ENCODE results near the gene TBC1D8.

Gene TBC1D8

GRCh38 chr2:101133492-101134100, 17.6 kb downstream of the TBC1D8 start:
- DNase-seq, result no peak

GRCh38 chr2:101132202-101132601, 19.0 kb downstream of the TBC1D8 start:
- no peak for DNase-seq

- no peak for DNase-seq
Observed at GRCh38 chr2:101130081-101130480, 21.1 kb downstream of the TBC1D8 start.

- no peak for DNase-seq
Observed at GRCh38 chr2:101127319-101128056, 23.7 kb downstream of the TBC1D8 start.

DNA sequence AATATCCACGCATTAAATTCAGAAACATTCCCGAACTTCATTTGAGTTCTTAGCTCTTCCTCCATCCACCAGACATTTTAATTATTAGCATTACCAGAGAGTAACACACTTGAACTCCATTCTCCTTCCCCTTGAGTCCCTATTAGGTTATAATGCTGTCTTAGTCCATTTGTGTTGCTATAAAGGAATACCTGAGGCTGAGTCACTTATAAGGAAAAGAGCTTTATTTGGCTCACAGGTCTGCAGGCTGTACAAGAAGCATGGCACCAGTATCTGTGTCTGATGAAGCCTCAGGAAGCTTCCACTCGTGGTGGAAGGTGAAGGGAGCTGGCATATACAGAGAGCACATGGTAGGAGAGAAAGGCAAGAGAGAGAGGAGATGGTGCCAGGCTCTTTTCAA, 25.4 kb downstream of the TBC1D8 start:
- DNase-seq, result no peak

DNA sequence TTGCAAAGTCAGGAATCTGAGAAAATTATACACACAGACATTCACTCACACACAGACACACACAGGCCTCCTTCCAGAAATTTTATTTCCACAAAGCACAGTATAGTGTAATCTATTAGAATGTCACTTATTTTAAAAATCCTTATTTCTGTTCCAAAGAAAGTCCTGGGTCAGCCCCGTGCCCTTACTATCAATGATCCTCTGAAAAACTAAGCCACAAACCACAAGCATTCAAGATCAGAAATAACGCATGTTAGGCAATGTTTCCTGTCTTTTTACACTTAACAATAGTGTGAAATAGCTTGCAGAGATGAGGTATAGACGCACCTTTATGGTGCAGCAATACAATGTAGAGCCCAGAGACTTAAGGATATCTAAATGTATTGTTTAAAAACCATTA, 25.8 kb downstream of the TBC1D8 start:
- no peak for DNase-seq

GRCh38 chr2:101124643-101125366, 26.4 kb downstream of the TBC1D8 start:
- DNase-seq, result no peak

- DNase-seq, result no peak
Observed at GRCh38 chr2:101123795-101124471, 27.2 kb downstream of the TBC1D8 start.

GRCh38 chr2:101121174-101121573, 30.0 kb downstream of the TBC1D8 start:
- no peak for DNase-seq

DNA sequence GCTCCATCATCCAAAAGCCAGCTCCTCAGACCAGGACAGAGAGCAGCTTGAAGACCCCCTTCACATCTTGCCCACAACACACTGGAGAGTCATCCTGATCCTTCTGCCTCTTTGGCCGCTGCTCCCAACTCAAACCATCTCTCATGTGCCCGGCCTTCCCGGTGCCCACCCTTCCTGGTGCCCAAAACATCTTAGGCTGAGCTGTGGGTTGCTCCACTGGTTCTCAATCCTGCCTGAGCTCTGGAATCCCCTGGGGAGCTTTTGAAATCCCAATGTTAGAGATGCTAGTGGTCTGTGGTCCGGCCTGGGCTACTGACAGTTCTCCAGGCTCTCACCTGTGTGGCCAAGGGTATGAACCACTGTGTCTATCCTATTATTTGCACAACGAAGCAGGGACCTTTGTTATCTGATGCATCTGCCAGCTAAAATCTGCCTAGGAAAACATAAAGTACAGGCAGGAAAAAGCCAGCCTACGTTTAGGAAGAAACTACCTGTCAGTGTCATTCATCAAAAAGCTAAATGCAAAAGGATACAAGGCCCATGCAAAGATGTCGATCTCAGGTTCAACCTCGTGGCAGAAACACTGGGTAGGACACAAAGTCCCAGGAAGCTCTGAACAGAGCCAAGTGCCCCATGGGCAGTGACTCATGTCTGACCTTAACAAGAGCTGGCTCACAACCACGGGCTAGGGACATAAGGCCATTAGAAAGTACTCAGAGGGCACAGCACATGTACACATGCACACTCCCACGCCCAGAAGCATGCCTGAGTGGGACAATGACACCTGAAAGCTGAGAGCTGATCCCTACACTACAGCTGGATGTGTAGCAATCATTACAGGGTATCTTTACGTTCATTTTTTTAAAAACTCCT, 30.8 kb downstream of the TBC1D8 start:
- no peak for DNase-seq

DNA sequence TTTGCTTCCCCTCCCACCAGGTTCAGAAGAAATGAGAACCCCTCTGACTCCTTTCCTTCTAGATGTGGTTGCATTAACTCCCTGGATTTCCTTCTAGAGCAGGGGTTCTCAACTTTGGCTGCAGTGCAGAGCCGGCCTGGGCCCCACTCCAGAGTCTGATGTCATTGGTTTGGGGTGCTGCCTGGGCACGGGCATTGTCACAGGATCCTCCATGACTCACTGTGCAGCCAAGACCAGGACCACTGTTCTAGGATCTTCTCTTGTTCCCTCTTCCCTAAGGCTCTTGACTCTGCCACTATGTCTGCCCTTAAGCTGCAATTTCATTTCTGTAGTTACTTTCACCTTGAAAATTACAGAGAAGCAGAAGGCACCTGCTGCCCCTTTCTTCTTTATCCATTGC, 31.8 kb downstream of the TBC1D8 start:
- no peak for DNase-seq

GRCh38 chr2:101116841-101117552, 34.2 kb downstream of the TBC1D8 start:
- DNase-seq, result no peak

GRCh38 chr2:101116348-101116747, 34.8 kb downstream of the TBC1D8 start:
- no peak for DNase-seq

- DNase-seq, result no peak
Observed at GRCh38 chr2:101115664-101116063, 35.5 kb downstream of the TBC1D8 start.

DNA sequence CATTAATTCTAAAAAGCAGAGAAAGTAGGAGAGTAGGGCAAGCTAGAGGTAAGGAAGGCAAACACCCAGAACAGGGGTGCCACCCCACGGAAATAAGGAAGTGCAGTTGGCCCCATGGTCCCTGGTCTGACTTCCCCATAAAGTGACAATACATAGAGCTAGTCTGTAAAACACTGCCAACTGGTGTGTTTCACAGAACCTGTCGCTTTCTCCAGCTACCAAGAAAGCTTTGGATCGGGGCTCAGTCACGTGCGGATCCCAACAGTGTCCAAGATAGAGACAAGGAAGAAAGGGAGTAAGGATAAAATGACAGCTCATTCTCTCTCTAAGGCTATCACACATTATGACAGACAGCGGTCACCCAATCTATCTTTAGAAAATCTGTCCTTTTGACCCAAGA, 36.4 kb downstream of the TBC1D8 start:
- no peak for DNase-seq

GRCh38 chr2:101114268-101114783, 36.9 kb downstream of the TBC1D8 start:
- DNase-seq, result no peak

DNA sequence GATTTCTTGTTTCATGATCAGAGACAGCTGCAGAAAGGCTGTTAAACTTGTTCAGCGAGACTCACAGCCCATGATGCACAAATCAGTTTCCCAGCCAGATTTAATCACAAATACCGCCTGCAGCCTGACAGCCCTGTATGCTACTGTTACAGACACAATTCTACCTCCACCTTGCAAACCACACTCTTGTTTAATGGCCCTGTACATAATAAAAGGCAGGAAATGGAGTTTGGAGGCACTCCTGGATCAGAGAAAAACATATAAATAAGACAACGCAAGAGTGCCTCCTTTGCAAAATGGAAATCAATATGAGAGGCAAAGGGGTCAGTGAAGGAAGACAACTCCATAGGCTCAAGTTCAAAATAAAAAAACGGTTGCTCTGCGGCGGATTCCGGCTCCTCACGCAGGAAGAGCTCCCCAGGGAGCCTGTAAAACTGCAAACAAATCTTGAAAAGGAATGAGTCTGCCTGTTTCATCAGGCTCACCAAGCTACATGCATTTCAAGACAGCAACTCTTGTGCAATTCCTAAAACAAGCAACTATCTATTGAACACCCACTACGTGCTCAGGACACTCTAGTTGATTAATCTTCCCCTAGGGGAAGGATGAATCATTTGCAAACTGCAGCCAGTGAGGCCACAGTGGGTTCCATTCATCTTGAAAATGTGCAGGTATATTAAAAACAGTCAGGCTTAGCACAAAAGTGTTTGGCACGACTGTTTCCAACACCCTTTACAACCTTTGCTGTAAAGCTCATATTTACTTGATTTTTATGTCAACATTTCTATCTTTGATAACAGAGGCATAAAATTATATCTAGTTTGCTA, 37.5 kb downstream of the TBC1D8 start:
- peak; percentile 93 for DNase-seq

DNA sequence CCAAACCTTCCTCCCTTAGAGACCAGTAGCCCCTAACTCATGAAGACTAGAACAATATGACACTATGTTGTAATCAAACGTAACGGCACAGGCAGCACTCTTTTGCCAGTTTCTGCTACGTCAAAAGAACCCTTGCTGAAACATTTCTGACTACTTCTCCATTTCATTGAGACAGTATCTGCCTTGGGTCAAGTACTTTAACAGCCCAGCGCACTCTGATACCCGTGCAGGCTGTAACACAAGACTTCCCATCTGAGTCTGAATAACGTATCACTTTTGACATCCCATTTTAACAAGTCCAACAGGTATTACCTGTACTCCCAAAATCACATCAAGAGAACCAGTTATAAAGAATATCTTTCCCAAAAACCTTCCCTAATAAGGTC, 38.4 kb downstream of the TBC1D8 start:
- DNase-seq, result peak; percentile 33

DNA sequence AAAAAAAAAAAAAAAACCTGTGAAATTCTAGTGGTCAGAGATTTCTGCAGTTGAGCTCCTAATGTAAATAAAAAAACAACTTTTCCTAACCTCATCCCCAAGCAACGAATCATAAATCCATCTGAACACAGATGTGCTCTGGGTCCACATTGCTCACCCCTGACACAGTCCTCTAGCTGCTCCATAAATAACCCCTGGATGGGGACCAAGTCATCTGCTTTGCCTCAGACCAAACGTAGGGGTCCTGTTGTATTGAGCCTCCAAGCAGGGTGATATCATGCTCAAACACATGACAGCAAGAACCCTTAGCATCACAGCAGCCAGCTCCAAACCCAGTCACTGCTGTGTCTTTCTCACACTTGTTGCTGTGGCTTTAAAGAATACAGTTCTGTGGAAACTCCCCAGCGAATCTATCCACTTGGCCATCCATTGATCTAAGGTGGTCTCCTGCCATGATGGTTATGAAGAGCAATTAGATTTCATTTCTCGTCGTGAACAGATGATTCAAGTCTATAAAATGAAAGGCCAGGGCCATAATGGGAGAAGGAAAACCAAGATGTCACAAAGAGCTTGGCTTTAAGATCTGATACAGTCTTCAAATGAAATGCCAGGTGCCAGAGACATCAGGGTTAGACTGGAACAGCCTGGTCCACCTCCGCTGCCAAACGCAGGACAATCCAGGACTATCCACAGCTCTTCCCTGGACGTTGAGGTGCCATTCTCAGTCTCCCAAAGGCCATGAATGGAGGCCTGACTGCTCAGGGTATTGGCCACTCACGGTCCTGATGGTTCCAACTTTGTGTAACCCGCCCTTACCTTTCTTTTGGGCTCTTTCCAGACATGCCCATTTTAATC, 39.0 kb downstream of the TBC1D8 start:
- no peak for DNase-seq
